Panc1 (cell line): ENCODE results near the gene CADM1. TPM values are rescaled to one million over a fixed set of nuclear protein-coding genes. Genes with fewer than 3 reads are reported as not detected.

ENCODE experiments used
- ATAC-seq: fragments of 200-7000 bp; cut with Tn5 transposase; 2 replicates; pipeline ENCODE4 v1.9.1; 2020; ENCODE audit warnings: mild to moderate bottlenecking, moderate library complexity
- BruUV-seq: library from RNA; stranded (reverse); fragments of 400-500 nt; replicated peaks from 2 replicates; lab custom pipeline; 2021; lab: Mats Ljungman, UMichigan
- CTCF ChIA-PET: fragments of 300-600 bp; sonication (Branson Sonifier 250); formaldehyde crosslinking; loops from one replicate; lab custom pipeline; 2022; ENCODE audit warnings: antibody characterized with exemption; lab: Charles Lee
- POLR2A ChIA-PET: fragments of 300-600 bp; sonication (Branson Sonifier 250); formaldehyde crosslinking; loops from one replicate; lab custom pipeline; 2022; ENCODE audit warnings: antibody characterized with exemption; lab: Charles Lee
- DNase-seq: peaks from one replicate; pipeline ENCODE4 v3.0.0-alpha.2; 2010; ENCODE audit warnings: low read depth, low spot score
- H3K27ac ChIP-seq: 2 replicates; pipeline ENCODE4 v1.5.1; 2011; ENCODE audit warnings: mild to moderate bottlenecking, low read length, inconsistent platforms
- H3K27me3 ChIP-seq: fragments of 200-500 bp; sonication (Bioruptor generic); 2 replicates; pipeline ENCODE4 v1.6.0; 2014; ENCODE audit warnings: low read length, inconsistent platforms; ENCODE audit not compliant: control insufficient read depth, insufficient read depth
- H3K36me3 ChIP-seq: fragments of 200-500 bp; sonication (Bioruptor generic); 2 replicates; pipeline ENCODE4 v1.5.1; 2014; ENCODE audit warnings: inconsistent platforms, mild to moderate bottlenecking, low read length, moderate library complexity; ENCODE audit not compliant: control insufficient read depth, insufficient read depth
- H3K4me1 ChIP-seq: 2 replicates; pipeline ENCODE4 v1.5.1; 2011; ENCODE audit warnings: inconsistent platforms, mild to moderate bottlenecking, low read length, moderate library complexity; ENCODE audit not compliant: control insufficient read depth, insufficient read depth
- H3K4me3 ChIP-seq, 2 experiments: 2 replicates each; pipeline ENCODE4 v1.5.1; 2011 to 2012; ENCODE audit warnings: low read depth in 2 of 2, low read length in 2 of 2, mild to moderate bottlenecking in 2 of 2, inconsistent platforms in 1 of 2, moderate library complexity in 1 of 2
- H3K9me3 ChIP-seq: fragments of 200-500 bp; sonication (Bioruptor generic); 2 replicates; pipeline ENCODE4 v1.5.1; 2014; ENCODE audit warnings: low read depth, mild to moderate bottlenecking, inconsistent platforms, low read length, moderate library complexity; ENCODE audit not compliant: control insufficient read depth, insufficient read depth
- POLR2AphosphoS5 ChIP-seq: IDR thresholded peaks from 2 replicates; pipeline ENCODE4 v1.6.1; 2012; ENCODE audit warnings: mild to moderate bottlenecking, low read depth, low read length, moderate library complexity
- SIN3A ChIP-seq: IDR thresholded peaks from 2 replicates; pipeline ENCODE4 v1.6.1; 2012; ENCODE audit warnings: low read depth, mild to moderate bottlenecking, low read length, moderate library complexity, borderline replicate concordance; ENCODE audit not compliant: insufficient read depth
- TCF7L2 ChIP-seq: IDR thresholded peaks from 2 replicates; pipeline ENCODE4 v1.6.1; 2011; ENCODE audit warnings: mild to moderate bottlenecking, low read depth, low read length, inconsistent platforms
- in situ Hi-C: cut with HindIII; loops from 2 replicates; pipeline ENCODE4 v1.10.0; 2016; ENCODE audit warnings: low sequenced_read_pairs, low pct_unique_long_range_greater_than_20kb
- intact Hi-C: fragments of 100-400 bp; cut with micrococcal nuclease; formaldehyde crosslinking; loops from one replicate; pipeline ENCODE4 v1.10.0; 2022; ENCODE audit not compliant: unreplicated experiment
- total RNA-seq: library from RNA; stranded (reverse); gene quantifications from one replicate; pipeline ENCODE4 v1.2.1, GENCODE V29; 2021; ENCODE audit not compliant: unreplicated experiment
- TF ChIP-seq, protein P1 (sequence below), 2 experiments: IDR thresholded peaks; 2 replicates each; pipeline ENCODE4 v1.6.1; 2011 to 2012; ENCODE audit warnings: low read depth in 2 of 2, control low read depth in 1 of 2, low read length in 1 of 2, mild to moderate bottlenecking in 1 of 2, moderate library complexity in 1 of 2; ENCODE audit not compliant: insufficient read depth in 1 of 2
- TF ChIP-seq, protein P2 (sequence below): fragments of 450-650 bp; IDR thresholded peaks from 2 replicates; pipeline ENCODE4 v1.5.1; 2017; ENCODE audit warnings: mild to moderate bottlenecking

The CADM1 gene
- total RNA-seq, 1 experiment from 2014 or later, result 3.9 TPM

DNA sequence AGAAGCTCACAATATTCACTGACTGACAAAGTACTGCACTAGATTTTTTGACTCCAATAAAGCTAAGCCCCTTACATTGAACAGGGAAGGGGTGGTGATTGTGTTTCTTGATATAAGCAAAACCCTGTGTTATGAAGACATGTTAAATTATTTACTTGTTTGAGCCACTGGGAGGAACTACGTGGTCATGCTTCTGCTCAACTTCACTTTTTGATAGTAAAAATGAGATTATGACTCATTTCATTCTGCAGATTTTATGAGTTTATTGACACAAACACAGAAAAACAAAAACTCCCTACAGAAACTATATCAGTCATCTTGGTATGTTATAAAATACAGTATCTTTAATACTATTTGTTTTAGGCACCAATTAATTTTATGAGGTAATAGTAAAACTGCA, 124.7 kb downstream of the CADM1 start:
- Histone ChIP-seq H3K9me3 (no peaks in the 10 kb centered on the region), H3K27me3 (0 out of 2 replicates have a peak, but pooled peaks cover 3% of the 10 kb centered on the region), H3K27ac (no peak overlapping the region), H3K4me3 (no peak overlapping the region), H3K36me3 (no peaks in the 10 kb centered on the region), H3K4me1 (no peaks in the 10 kb centered on the region)
- in situ Hi-C loops (no loop called here), intact Hi-C loops (no loop called here)
- no TSS peak for BruUV-seq
- no peak for DNase-seq
- ATAC-seq, result no peak
- POLR2A ChIA-PET, result no interaction called here
- CTCF ChIA-PET, result no interaction called here
- TF ChIP-seq POLR2AphosphoS5, result no peak

DNA sequence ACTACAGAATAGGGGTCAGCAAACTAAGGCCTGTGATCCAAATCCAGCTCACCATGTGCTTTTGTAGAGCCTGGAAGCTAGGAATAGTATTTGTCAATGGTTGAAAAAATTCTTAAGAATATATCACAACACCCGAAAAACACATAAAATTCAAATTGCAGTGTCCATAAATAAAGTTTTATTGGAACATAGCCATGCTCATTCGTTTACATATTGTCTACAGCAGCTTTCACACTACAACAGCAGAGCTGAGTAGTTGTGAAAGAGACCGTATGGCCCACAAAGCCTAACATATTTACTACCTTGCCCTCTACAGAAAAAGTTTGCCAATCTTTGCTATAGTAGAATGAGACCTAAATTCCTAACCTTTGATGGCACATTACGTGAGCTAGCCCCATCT, 125.7 kb downstream of the CADM1 start:
- Histone ChIP-seq H3K27me3 (0 out of 2 replicates have a peak, but pooled peaks cover 3% of the 10 kb centered on the region), H3K36me3 (no peaks in the 10 kb centered on the region), H3K9me3 (no peaks in the 10 kb centered on the region), H3K4me3 (no peak overlapping the region), H3K27ac (no peak overlapping the region), H3K4me1 (no peaks in the 10 kb centered on the region)
- ATAC-seq (no peak), DNase-seq (no peak)
- intact Hi-C loops (no loop called here), in situ Hi-C loops (no loop called here)
- POLR2A ChIA-PET, result no interaction called here
- BruUV-seq, result no TSS peak
- no peak for TF ChIP-seq SIN3A
- TF ChIP-seq, protein P1, sequence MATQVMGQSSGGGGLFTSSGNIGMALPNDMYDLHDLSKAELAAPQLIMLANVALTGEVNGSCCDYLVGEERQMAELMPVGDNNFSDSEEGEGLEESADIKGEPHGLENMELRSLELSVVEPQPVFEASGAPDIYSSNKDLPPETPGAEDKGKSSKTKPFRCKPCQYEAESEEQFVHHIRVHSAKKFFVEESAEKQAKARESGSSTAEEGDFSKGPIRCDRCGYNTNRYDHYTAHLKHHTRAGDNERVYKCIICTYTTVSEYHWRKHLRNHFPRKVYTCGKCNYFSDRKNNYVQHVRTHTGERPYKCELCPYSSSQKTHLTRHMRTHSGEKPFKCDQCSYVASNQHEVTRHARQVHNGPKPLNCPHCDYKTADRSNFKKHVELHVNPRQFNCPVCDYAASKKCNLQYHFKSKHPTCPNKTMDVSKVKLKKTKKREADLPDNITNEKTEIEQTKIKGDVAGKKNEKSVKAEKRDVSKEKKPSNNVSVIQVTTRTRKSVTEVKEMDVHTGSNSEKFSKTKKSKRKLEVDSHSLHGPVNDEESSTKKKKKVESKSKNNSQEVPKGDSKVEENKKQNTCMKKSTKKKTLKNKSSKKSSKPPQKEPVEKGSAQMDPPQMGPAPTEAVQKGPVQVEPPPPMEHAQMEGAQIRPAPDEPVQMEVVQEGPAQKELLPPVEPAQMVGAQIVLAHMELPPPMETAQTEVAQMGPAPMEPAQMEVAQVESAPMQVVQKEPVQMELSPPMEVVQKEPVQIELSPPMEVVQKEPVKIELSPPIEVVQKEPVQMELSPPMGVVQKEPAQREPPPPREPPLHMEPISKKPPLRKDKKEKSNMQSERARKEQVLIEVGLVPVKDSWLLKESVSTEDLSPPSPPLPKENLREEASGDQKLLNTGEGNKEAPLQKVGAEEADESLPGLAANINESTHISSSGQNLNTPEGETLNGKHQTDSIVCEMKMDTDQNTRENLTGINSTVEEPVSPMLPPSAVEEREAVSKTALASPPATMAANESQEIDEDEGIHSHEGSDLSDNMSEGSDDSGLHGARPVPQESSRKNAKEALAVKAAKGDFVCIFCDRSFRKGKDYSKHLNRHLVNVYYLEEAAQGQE (IDR thresholded peaks at IDR 0.05; ENCODE audit: insufficient read depth in 1 of 2, low read depth in 2 of 2, low read length in 1 of 2), result no peak
- CTCF ChIA-PET, result no interaction called here

DNA sequence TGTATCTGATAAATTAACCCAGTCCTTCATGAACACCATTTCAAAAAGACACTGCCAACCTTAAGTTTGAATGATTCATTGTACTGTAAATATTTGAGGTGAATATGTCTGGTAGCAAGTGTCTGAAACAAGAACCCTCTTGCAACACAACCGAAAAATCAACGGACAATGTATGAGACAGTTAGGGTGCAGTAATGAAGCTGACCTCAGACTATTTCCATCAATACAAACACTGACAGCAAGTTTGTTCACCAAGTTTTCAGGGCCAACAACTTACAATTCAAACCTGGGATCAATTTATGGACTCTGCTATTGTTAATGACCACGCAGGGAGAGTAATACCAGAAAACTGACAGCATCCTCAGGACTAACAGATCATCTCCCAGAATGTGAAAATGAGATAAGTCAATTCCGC, 126.3 kb downstream of the CADM1 start:
- intact Hi-C loops, result no loop called here
- POLR2A ChIA-PET, result no interaction called here

More for the DNA sequence above, 126.3 kb downstream of the CADM1 start:
- H3K9me3 ChIP-seq, result no peaks in the 10 kb centered on the region
- 0 out of 2 replicates have a peak, but pooled peaks cover 3% of the 10 kb centered on the region for H3K27me3 ChIP-seq
- H3K36me3 ChIP-seq, result no peaks in the 10 kb centered on the region
- ATAC-seq (no peak), DNase-seq (peak; percentile 5)
- no TSS peak for BruUV-seq
- in situ Hi-C loops, result no loop called here
- H3K4me3 ChIP-seq, result no peak overlapping the region
- no peak overlapping the region for H3K27ac ChIP-seq
- CTCF ChIA-PET, result no interaction called here
- H3K4me1 ChIP-seq, result no peaks in the 10 kb centered on the region
- TF ChIP-seq, protein P2, sequence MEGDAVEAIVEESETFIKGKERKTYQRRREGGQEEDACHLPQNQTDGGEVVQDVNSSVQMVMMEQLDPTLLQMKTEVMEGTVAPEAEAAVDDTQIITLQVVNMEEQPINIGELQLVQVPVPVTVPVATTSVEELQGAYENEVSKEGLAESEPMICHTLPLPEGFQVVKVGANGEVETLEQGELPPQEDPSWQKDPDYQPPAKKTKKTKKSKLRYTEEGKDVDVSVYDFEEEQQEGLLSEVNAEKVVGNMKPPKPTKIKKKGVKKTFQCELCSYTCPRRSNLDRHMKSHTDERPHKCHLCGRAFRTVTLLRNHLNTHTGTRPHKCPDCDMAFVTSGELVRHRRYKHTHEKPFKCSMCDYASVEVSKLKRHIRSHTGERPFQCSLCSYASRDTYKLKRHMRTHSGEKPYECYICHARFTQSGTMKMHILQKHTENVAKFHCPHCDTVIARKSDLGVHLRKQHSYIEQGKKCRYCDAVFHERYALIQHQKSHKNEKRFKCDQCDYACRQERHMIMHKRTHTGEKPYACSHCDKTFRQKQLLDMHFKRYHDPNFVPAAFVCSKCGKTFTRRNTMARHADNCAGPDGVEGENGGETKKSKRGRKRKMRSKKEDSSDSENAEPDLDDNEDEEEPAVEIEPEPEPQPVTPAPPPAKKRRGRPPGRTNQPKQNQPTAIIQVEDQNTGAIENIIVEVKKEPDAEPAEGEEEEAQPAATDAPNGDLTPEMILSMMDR, result no peak
- TF ChIP-seq TCF7L2, result no peak
- no peak for TF ChIP-seq SIN3A
- TF ChIP-seq, protein P1 (IDR thresholded peaks at IDR 0.05; ENCODE audit: insufficient read depth in 1 of 2, low read depth in 2 of 2, low read length in 1 of 2), result no peak
- TF ChIP-seq POLR2AphosphoS5, result no peak
